ENCODE data around the gene BTBD16. TPM values are rescaled to one million over a fixed set of nuclear protein-coding genes. Genes with fewer than 3 reads are reported as not detected.

BTBD16 gene
- total and polyA plus RNA-seq, 2 of the 13 experiments (the other 11 are each of a cell fraction or from before 2014, with no cell fraction given) = 5.0 to 11.9 TPM

- TF ChIP-seq SRSF1 (optimal IDR thresholded peaks at IDR 0.05; ENCODE audit: low read depth, low read length) = no peak
- TF ChIP-seq SP4 (CRISPR knock-in tag; IDR thresholded peaks at IDR 0.05) = no peak
- no peak for TF ChIP-seq NFAT5 (CRISPR knock-in tag; IDR thresholded peaks at IDR 0.05)
- no peak for TF ChIP-seq ZNF549 (CRISPR knock-in tag; IDR thresholded peaks at IDR 0.05)
- TF ChIP-seq ZFYVE20 (CRISPR knock-in tag; IDR thresholded peaks at IDR 0.05; ENCODE audit: borderline replicate concordance, low read depth) = no peak
- TF ChIP-seq MTA1 (CRISPR knock-in tag; IDR thresholded peaks at IDR 0.05; ENCODE audit: borderline replicate concordance) = no peak
- TF ChIP-seq ZNF256 (CRISPR knock-in tag; conservative IDR thresholded peaks at IDR 0.05) = no peak
- no peak for TF ChIP-seq SMAD9 (CRISPR knock-in tag; IDR thresholded peaks at IDR 0.05)
- no peak for TF ChIP-seq HMGA1 (CRISPR knock-in tag; conservative IDR thresholded peaks at IDR 0.05)
- no peak for TF ChIP-seq ZNF775 (CRISPR knock-in tag; IDR thresholded peaks at IDR 0.05; ENCODE audit: borderline replicate concordance)
- no peak for TF ChIP-seq ZNF550 (CRISPR knock-in tag; IDR thresholded peaks at IDR 0.05; ENCODE audit: borderline replicate concordance)
- TF ChIP-seq ZFP91 (CRISPR knock-in tag; IDR thresholded peaks at IDR 0.05; ENCODE audit: borderline replicate concordance) = peak; percentile 40; the same call in 1 of the 2 replicates
- TF ChIP-seq MTERF4 (CRISPR knock-in tag; IDR thresholded peaks at IDR 0.05) = no peak
- no peak for TF ChIP-seq CHD4 (IDR thresholded peaks at IDR 0.05; ENCODE audit: borderline replicate concordance, low read length)
- no peak for TF ChIP-seq ZBTB37 (CRISPR knock-in tag; IDR thresholded peaks at IDR 0.05)
- TF ChIP-seq NRL (CRISPR knock-in tag; IDR thresholded peaks at IDR 0.05; ENCODE audit: borderline replicate concordance) = 0 out of 2 replicates have a peak, but pooled peaks have one; percentile 26
- no peak for TF ChIP-seq ZNF343 (CRISPR knock-in tag; IDR thresholded peaks at IDR 0.05)
- TF ChIP-seq ZKSCAN5 (CRISPR knock-in tag; IDR thresholded peaks at IDR 0.05) = no peak
- no peak for TF ChIP-seq ZNF780A (CRISPR knock-in tag; IDR thresholded peaks at IDR 0.05)
- TF ChIP-seq KAT7 (CRISPR knock-in tag; IDR thresholded peaks at IDR 0.05; ENCODE audit: borderline replicate concordance) = no peak
These were observed 3.0 kb upstream of the BTBD16 start (continued) for GRCh38 chr10:122267849-122268737.

Data from HepG2 (cell line).